Measurements from ENCODE around the gene DUSP7. TPM values are rescaled to one million over a fixed set of nuclear protein-coding genes. Genes with fewer than 3 reads are reported as not detected.

The DUSP7 gene
- total and polyA plus RNA-seq, 10 donors: 5.4 to 68.6 (median 36.2) TPM

DNA sequence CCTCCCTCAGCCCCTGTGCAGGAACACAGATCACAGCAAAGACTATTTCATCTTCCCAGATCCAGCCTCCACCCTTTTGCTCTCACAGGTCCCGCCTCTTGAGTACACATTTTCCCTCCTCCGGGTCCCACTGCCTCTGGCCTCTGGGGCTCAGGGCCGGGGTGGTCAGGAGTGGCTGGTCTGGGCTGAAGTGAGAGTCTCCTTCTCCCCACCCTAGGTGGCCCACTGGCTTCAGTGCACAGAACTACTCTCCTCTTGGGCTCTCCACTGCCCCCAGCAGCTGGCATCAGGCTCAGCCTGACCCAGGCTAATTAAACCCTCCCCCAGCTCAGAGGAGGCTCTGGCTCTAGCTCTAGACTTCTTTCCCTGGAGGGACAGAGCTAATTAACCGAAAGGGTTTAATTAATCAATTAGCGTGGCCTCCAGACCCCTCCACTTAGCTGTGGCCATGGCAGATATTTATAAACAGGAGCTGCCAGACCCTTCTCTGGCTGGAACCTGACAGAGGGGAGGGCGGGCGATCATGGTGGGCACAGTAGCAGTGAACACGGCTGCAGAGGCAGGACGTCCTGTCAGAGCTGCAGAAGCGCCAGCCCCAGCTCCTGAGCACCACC is 15.1 kb downstream of the DUSP7 start:
- WGBS, 5 donors: 81 to 85% (median 84%) methylated on average over 5 to 10 of the region's 10 CpGs
- peak overlapping the region in 1 of 8 donors; percentile 51 for H3K27ac ChIP-seq
- no peak for TF ChIP-seq POLR2AphosphoS5 (IDR thresholded peaks at IDR 0.05)
- TF ChIP-seq CTCF (IDR thresholded peaks at IDR 0.05 in 8 of 11, conservative IDR thresholded peaks at IDR 0.05 in 3 of 11): peak in 2 of 11 experiments; percentile 11 to 16

GRCh38 chr3:52040600-52040999 is 15.8 kb downstream of the DUSP7 start:
- DNase-seq: no peak

More for the DNA sequence above, 15.1 kb downstream of the DUSP7 start:
- intact Hi-C loops (cut with DNase I; ENCODE audit: low total_unique reads): no loop called here
- no peaks in the 10 kb centered on the region for H3K9me3 ChIP-seq
- H3K36me3 ChIP-seq: no peaks in the 10 kb centered on the region
- H3K27me3 ChIP-seq (replicated peaks in 1 of 7): no peaks in the 10 kb centered on the region
- no peak overlapping the region for H3K4me3 ChIP-seq
- DNase-seq: no peak
- peaks cover 0 to 29% (median 6%) of the 10 kb centered on the region in 6 donors for H3K4me1 ChIP-seq

DNA sequence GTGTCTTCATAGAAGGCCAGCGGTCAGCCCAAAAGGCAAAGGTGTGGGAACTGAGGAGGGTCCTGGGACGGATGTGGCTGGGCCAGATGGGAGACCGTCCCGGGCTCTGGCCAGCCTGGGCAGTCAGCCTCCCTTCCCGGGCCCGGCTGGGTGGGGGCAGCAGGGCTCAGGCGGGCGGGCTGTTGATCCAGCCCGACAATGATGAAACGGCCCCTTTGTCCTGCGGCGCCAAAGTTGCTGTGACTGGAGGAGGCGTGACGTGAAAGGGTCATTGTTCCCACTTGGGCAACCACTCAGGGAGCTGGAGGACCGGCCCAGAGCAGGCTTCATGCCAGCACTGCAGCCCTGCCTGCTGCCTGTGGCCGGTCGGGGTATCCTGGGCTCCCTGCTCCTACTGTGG is 16.5 kb downstream of the DUSP7 start:
- TF ChIP-seq POLR2AphosphoS5 (IDR thresholded peaks at IDR 0.05): peak; percentile 26 to 63 (median 48)
- TF ChIP-seq CTCF (IDR thresholded peaks at IDR 0.05 in 8 of 11, conservative IDR thresholded peaks at IDR 0.05 in 3 of 11): no peak
- H3K4me1 ChIP-seq: peaks cover 0 to 25% (median 4%) of the 10 kb centered on the region in 6 donors
- H3K27me3 ChIP-seq (replicated peaks in 1 of 7): no peaks in the 10 kb centered on the region
- no peak overlapping the region for H3K4me3 ChIP-seq
- 64 to 88% (median 80%) methylated on average over 17 of the region's 17 CpGs for WGBS, 5 donors
- no peaks in the 10 kb centered on the region for H3K36me3 ChIP-seq
- intact Hi-C loops (cut with DNase I; ENCODE audit: low total_unique reads): no loop called here
- peak overlapping the region in 4 of 8 donors; percentile 11 to 51 (median 38) for H3K27ac ChIP-seq
- DNase-seq: no peak
- H3K9me3 ChIP-seq: no peaks in the 10 kb centered on the region

More at GRCh38 chr3:52040600-52040999, 15.8 kb downstream of the DUSP7 start:
- peak overlapping the region in 1 of 8 donors; percentile 51 for H3K27ac ChIP-seq
- H3K4me3 ChIP-seq: no peak overlapping the region
- H3K36me3 ChIP-seq: no peaks in the 10 kb centered on the region
- H3K9me3 ChIP-seq: no peaks in the 10 kb centered on the region
- peaks cover 0 to 25% (median 4%) of the 10 kb centered on the region in 6 donors for H3K4me1 ChIP-seq
- intact Hi-C loops (cut with DNase I; ENCODE audit: low total_unique reads): no loop called here
- H3K27me3 ChIP-seq (replicated peaks in 1 of 7): no peaks in the 10 kb centered on the region
- 81 to 86% (median 82%) methylated on average over 8 of the region's 8 CpGs for WGBS, 5 donors
- no peak for TF ChIP-seq CTCF (IDR thresholded peaks at IDR 0.05 in 8 of 11, conservative IDR thresholded peaks at IDR 0.05 in 3 of 11)
- TF ChIP-seq POLR2A (IDR thresholded peaks at IDR 0.05): no peak
- no peak for TF ChIP-seq POLR2AphosphoS5 (IDR thresholded peaks at IDR 0.05)

- no peaks in the 10 kb centered on the region for H3K27me3 ChIP-seq (replicated peaks in 1 of 7)
- H3K4me3 ChIP-seq: no peak overlapping the region
- intact Hi-C loops (cut with DNase I; ENCODE audit: low total_unique reads): no loop called here
- H3K9me3 ChIP-seq: no peaks in the 10 kb centered on the region
- no peak for DNase-seq
- no peaks in the 10 kb centered on the region for H3K36me3 ChIP-seq
- TF ChIP-seq CTCF (IDR thresholded peaks at IDR 0.05 in 8 of 11, conservative IDR thresholded peaks at IDR 0.05 in 3 of 11) (no peak), POLR2AphosphoS5 (IDR thresholded peaks at IDR 0.05) (no peak), POLR2A (IDR thresholded peaks at IDR 0.05) (no peak)
- 78 to 91% (median 86%) methylated on average over 3 to 4 of the region's 4 CpGs for WGBS, 5 donors
- H3K4me1 ChIP-seq: peaks cover 0 to 25% (median 4%) of the 10 kb centered on the region in 6 donors
- peak overlapping the region in 4 of 8 donors; percentile 11 to 51 (median 38) for H3K27ac ChIP-seq
Measured at GRCh38 chr3:52039426-52039825, 16.9 kb downstream of the DUSP7 start.

All from spleen (tissue), 11 donors.